ENCODE measurements around the gene OR2B2. TPM values are rescaled to one million over a fixed set of nuclear protein-coding genes. Genes with fewer than 3 reads are reported as not detected.

Gene OR2B2
- polyA plus RNA-seq, 1 experiment = not detected

DNA sequence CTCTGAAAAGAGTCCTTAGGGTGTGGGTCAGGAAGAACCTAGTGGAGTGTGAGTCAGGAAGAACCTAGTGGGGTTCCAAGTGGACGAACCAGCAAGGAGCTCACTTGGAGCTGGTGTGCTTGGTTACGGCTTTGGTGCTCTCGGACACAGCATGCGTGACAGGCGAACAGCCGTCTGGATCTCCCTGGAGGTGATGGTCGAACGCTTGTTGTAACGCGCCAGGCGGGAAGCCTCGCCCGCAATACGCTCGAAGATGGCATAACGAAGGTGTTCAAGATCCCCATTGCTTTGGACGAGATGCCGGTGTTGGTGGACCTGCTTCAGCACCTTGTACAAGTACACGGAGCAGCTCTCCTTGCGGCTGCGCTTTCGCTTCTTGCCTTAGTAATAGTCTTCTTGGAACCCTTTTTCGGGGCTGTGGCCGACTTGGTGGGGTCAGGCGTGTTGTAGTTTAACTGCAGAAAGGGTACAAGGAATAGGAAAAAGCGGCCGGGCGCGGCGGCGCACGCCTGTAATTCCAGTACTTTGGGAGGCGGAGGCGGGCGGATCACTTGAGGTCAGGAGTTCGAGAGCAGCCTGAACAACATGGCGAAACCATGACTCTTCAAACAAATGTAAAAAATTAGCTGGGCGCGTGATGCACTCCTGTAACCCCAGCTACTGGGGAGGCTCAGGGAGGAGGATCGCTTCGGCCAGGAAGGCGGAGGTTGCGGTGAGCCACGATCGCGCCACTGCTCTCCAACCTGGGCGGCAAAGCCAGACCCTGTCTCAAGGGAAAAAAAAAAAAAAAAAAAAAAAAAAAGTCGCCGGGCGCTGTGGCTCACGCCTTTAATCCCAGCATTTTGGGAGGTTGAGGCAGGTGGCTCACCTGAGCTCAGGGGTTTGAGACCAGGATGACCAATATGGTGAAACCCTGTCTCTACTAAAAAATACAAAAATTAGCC is 48.0 kb downstream of the OR2B2 start:
- CTCF ChIA-PET = interaction anchor here (0.9 to 3.3 kb wide), 6 partner anchors 8 to 45 kb away, joined by 3 to 13 read pairs (median 3); a partner anchor contains a TSS
- no peak for DNase-seq (ENCODE audit: low read depth)
- Histone ChIP-seq H3K36me3 (ENCODE audit: control insufficient read depth, insufficient read depth, low read length) (no peaks in the 10 kb centered on the region), H3K27me3 (ENCODE audit: control insufficient read depth, insufficient read depth, low read length) (no peaks in the 10 kb centered on the region), H3K4me3 (ENCODE audit: low read depth, low read length) (peak overlapping the region; percentile 60)
- POLR2A ChIA-PET = interaction anchor here (0.6 to 2.9 kb wide), 6 partner anchors 8 to 1741 kb away, joined by 3 to 28 read pairs (median 10); a partner anchor contains a TSS
- no peak for TF ChIP-seq CTCF (IDR thresholded peaks at IDR 0.05; ENCODE audit: insufficient read depth, low read depth, low read length)

GRCh38 chr6:27862396-27863066 is 49.7 kb downstream of the OR2B2 start:
- no peak for TF ChIP-seq CTCF (IDR thresholded peaks at IDR 0.05; ENCODE audit: insufficient read depth, low read depth, low read length)
- no peak for DNase-seq (ENCODE audit: low read depth)
- H3K4me3 ChIP-seq (ENCODE audit: low read depth, low read length) = no peak overlapping the region
- CTCF ChIA-PET = no interaction called here
- no peaks in the 10 kb centered on the region for H3K27me3 ChIP-seq (ENCODE audit: control insufficient read depth, insufficient read depth, low read length)
- POLR2A ChIA-PET = interaction anchor here (1.0 kb wide), 1 partner anchor 24 kb away, joined by 3 read pairs; a partner anchor contains a TSS
- H3K36me3 ChIP-seq (ENCODE audit: control insufficient read depth, insufficient read depth, low read length) = no peaks in the 10 kb centered on the region

GRCh38 chr6:27861861-27862260 is 50.3 kb downstream of the OR2B2 start:
- no peak for DNase-seq (ENCODE audit: low read depth)
- ChIA-PET POLR2A (interaction anchor here (1.0 kb wide), 1 partner anchor 24 kb away, joined by 3 read pairs; a partner anchor contains a TSS), CTCF (interaction anchor here (1.2 kb wide), 1 partner anchor 24 kb away, joined by 3 read pairs; a partner anchor contains a TSS)
- no peak for TF ChIP-seq CTCF (IDR thresholded peaks at IDR 0.05; ENCODE audit: insufficient read depth, low read depth, low read length)
- no peaks in the 10 kb centered on the region for H3K36me3 ChIP-seq (ENCODE audit: control insufficient read depth, insufficient read depth, low read length)
- H3K4me3 ChIP-seq (ENCODE audit: low read depth, low read length) = no peak overlapping the region
- no peaks in the 10 kb centered on the region for H3K27me3 ChIP-seq (ENCODE audit: control insufficient read depth, insufficient read depth, low read length)

- H3K4me3 ChIP-seq (ENCODE audit: low read depth, low read length) = no peak overlapping the region
- DNase-seq (ENCODE audit: low read depth) = no peak
- ChIA-PET POLR2A (no interaction called here), CTCF (interaction anchor here (1.2 kb wide), 1 partner anchor 24 kb away, joined by 3 read pairs; a partner anchor contains a TSS)
- TF ChIP-seq CTCF (IDR thresholded peaks at IDR 0.05; ENCODE audit: insufficient read depth, low read depth, low read length) = no peak
- no peaks in the 10 kb centered on the region for H3K36me3 ChIP-seq (ENCODE audit: control insufficient read depth, insufficient read depth, low read length)
- H3K27me3 ChIP-seq (ENCODE audit: control insufficient read depth, insufficient read depth, low read length) = no peaks in the 10 kb centered on the region
Observed at GRCh38 chr6:27861276-27861840, 50.8 kb downstream of the OR2B2 start.

Small RNA genes lying within 50 kb of the gene (small RNA-seq; reads per million reads assigned to genes)
- not detected for gene RNU7-26P (ENCODE audit: insufficient read length, low read depth, low replicate concordance)

Other genes starting within 250 kb of the OR2B2 start
- 0.09 TPM in 1 of 2 replicates, not detected in the other for gene OR2B6, start 44.8 kb upstream of the OR2B2 start, polyA plus RNA-seq (2011; rRNA removed)
- gene ZNF165, start 168.2 kb upstream of the OR2B2 start, polyA plus RNA-seq (2011; rRNA removed) = 0.10 and 0.38 TPM in 2 replicates
- gene ZSCAN16, start 212.2 kb upstream of the OR2B2 start, polyA plus RNA-seq (2011; rRNA removed) = 1.8 and 2.3 TPM in 2 replicates
- gene ZKSCAN8, start 229.5 kb upstream of the OR2B2 start, polyA plus RNA-seq (2011; rRNA removed) = 5.5 and 8.3 TPM in 2 replicates

All from BJ (cell line).